GM18867 (cell line): ENCODE measurements around the gene SLC35G1.

Experiments used
- ATAC-seq: cut with Tn5 transposase; IDR thresholded peaks from one replicate; pipeline ENCODE4 v1.9.1; 2021; ENCODE audit warnings: mild to moderate bottlenecking, moderate library complexity; ENCODE audit not compliant: unreplicated experiment

SLC35G1 gene, protein sequence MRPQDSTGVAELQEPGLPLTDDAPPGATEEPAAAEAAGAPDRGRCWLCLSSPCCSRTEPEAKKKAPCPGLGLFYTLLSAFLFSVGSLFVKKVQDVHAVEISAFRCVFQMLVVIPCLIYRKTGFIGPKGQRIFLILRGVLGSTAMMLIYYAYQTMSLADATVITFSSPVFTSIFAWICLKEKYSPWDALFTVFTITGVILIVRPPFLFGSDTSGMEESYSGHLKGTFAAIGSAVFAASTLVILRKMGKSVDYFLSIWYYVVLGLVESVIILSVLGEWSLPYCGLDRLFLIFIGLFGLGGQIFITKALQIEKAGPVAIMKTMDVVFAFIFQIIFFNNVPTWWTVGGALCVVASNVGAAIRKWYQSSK

DNA sequence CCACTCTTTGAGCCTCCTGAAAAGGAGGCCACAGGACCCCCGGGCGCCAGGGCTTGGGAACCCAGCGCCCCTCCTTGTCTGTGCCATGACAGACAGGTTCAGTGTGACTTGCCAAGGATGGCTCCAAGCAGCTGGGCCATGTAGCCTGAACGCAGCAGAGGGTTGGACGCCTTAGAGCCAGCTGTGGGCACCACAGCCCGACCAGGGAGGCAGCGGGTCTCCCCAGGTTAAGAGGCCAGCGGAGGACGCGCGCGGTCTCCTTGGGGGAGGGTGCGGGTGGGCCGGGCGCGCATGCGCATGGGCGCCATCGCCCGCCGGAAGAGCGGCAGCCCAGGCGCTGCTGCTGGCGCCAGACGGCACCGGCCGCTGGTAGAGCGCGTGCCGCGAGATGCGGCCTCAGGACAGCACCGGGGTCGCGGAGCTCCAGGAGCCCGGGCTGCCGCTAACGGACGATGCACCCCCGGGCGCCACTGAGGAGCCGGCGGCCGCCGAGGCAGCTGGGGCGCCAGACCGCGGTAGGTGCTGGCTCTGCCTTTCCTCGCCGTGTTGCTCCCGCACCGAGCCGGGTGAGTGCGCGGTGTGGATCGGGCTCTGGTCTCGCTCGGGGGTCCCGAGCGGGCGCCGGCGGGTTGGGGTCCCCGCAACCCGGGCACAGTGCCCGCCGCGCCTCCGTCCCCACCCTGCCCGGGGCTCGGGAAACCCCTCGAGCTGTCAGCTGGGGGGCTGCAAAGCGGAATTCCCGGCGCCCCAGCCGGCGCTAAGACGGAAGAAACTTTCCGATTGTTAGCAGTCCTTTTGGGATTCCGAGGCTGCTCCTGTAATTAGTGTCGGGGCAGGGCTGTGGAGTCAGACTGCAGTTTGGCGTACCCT lies at the start of gene SLC35G1:
SLC35G1 (plus strand) TSS at position 333 of the 870 bp plus-strand sequence; CDS start at position 389, 56 bp downstream.
- ATAC-seq = peak; percentile 94

DNA sequence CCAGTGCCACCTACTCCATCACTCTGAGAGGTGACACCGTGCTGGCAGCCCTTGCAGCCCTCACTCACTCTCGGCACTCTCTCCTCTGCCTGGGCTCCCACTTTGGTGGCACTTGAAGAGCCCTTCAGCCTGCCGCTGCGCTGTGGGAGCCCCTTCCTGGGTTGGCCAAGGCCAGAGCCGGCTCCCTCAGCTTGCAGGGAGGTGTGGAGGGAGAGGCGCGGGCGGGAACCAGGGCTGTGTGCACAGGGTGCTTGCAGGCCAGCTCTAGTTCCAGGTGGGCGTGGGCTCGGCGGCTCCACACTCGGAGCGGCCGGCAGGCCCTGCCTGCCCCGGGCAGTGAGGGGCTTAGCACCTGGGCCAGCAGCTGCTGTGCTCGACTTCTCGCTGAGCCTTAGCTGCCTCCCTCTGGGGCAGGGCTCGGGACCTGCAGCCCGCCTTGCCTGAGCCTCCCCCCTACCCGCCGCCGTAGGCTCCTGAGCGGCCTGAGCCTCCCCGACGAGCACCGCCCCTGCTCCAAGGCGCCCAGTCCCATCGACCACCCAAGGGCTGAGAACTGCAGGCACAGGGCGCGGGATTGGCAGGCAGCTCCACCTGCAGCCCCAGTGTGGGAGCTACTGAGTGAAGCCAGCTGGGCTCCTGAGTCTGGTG lies 48.7 kb upstream of the SLC35G1 start:
- ATAC-seq = no peak

DNA sequence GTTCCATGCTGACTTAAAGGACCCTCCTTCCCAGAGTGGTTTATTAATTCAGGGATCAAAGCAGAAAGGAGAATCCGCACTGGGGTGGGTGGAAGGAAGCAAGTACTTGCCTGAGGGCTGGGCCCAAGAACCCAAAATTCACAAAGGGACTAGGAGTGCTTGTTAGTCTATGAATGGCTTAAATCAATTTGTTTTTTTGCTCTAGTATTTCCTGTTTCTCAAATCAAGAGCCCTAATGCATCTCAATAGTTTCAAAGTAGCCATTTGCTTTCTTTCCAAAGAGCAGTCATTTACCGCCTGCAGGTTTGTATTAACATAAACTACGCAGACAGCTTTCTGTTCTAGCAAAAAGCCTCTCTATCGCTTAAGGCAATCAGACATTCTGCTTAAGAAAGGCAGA lies 44.2 kb upstream of the SLC35G1 start:
- ATAC-seq = no peak

DNA sequence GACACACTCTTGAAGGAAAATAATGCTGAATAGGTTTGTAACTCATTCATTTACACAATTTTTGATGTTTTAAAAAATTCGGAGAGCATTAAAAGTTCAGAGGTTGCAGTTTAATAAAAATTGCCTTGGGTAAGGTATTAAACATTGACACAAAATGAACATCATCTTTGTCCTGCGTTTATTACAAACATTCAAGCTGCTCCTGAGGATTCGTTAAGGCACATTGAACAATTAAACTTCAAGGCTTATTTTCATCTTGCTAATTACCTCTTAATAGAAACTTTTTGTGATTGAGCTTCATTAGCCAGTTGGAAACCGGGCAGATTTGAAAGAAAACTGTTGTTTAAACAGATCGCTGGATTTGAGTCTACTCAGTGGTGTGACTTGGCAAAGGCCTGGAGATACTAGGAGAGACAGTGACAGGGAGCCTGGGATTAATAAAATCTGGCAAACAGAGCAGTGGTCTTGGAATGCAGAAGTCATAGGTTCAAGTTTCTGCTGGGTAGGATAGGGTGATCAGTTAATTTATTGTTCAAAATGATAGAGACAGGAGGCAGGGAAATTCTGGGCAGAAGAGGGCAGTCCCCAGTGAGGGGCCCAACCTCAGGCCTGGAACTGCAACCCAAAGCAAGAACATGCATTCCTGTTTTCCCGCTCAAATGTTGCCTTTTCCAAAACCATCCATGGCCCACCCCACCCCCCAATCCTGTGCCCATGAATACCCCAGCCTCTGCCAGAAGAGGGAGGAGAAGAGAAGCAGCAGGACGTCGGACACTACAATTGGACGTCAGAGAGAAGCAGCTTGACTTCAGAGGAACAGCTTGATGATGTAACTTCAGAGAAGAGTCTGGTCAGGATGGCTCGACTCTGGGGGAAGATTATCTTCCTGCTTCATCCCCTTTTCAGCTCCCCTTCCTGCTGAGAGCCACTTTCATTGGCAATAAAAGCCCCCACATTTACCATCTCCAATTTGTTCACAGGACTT lies 43.5 kb upstream of the SLC35G1 start:
- peak; percentile 6 for ATAC-seq

DNA sequence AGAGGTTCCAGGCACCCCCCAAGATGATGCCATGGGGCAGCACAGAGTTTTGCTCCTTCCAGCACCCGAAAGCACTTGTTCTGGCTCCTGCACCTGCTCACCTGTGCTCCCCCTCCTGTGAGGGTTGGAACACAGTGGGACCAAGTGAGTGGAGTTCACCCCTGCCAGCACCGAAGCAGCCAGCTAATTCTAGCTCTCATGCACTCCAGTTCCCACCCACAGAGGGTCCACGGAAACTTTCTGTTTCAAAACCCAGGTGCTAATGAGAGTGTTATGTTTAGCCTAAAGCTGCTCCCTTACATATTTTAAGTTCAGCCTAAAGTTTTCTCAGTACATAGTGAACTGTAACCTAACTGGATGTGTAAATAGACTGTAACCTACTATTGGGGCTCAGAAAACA lies 42.6 kb upstream of the SLC35G1 start:
- ATAC-seq = peak; percentile 62

DNA sequence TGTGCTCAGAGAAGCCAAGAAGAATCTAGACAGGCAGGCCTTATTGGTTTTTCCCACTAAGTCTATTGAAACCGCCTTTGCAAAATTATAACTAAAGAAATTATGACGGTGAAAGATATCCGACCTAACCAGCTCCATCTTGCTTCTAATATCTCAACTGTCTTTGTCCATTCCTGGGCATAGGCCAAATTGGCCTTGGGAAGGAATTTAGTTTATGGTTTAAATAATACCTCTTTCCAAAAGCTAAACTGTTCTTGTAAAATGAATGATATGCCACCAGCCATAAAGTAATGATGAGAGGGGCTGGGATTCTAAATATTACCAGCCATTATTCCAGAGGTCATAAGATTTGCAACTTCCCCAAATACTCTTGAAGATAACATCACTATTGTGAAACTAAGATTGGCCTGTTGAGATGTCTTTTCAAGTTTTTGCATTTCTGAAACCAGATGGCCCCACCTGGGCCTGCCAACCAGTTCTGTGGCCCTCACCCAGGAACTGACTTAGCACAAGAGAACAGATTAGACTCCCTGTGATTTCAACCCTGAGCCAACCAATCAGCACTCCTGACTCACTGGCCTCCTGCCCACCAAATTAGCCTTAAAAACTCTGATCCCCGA lies 41.2 kb upstream of the SLC35G1 start:
- peak; percentile 65 for ATAC-seq

DNA sequence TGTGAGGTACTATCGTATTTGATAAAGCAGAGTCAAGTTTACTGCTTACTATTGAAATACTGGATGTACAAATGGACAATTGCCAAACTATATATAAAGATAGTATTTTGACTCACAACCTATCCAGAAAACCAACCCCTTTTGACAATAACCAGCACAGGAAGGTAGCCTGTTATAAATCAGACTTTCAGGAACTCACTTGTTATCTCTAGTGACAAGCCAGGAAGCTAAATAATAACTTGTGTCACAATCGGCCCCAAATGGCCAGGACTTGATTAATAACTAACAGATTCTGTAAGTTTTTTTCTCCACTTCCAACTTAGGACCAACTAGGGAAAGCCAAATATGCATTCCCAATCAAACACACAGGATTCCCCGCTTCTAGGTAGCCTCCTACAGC lies 38.8 kb upstream of the SLC35G1 start:
- ATAC-seq = no peak

DNA sequence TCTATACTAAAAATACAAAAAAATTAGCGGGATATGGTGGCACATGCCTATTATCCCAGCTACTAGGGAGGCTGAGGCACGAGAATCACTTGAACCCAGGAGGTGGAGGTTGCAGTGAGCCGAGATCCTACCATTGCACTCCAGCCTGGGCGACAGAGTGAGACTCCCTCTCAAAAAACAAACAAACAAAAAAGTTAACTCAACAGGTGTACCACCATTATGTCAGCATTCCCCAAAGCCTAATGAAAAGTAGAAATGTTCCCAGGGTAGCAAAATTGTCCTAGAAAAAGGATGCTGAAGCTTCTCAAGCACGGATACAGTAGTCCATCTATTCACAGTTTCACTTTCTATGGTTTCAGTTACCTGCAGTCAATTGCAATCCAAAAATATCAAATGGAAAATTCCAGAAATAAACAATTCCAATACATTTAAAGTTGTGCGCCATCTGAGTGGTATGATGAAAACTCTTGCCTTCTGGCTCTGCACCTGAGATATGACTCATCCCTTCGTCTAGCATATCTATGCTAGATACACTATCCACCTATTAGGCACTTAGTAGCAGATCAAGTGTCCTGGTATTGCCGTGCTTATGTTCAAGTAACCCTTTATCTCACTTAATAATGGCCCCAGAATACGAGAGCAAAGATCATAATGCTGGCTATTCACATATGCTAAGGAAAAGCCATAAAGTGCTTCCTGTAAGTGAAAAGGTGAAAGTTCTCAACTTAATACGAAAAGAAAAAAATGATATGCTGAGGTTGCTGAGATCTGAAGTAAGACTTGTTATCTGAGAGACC lies 37.2 kb upstream of the SLC35G1 start:
- no peak for ATAC-seq

DNA sequence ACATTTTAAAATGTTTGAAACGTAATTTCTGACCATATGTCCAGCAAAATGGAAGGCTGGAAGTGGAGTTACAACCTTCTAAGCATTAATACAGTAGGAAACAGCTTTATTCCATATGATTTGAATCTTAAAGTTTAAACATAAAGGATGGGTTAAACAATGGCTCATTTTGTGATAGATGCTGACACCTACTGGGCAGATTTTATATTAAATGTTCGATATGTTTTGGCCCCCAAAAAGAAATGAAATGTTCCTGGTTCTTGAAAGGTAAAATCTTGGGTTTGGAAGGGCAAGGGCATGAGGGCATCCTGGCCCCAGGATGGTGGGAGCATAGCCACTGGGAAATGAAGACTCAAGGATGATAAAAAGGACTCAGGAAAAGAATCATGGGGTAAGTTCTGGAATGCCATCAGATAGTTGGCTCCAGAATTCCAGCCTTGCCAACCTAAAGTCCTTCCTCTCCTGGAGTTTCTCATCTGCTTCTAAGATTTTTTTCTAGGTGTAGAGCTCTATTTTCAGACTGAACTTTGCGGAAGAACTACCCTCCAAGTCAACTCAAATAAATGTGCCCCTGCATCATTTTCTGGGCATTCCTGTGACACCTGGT lies 34.6 kb upstream of the SLC35G1 start:
- ATAC-seq = no peak

DNA sequence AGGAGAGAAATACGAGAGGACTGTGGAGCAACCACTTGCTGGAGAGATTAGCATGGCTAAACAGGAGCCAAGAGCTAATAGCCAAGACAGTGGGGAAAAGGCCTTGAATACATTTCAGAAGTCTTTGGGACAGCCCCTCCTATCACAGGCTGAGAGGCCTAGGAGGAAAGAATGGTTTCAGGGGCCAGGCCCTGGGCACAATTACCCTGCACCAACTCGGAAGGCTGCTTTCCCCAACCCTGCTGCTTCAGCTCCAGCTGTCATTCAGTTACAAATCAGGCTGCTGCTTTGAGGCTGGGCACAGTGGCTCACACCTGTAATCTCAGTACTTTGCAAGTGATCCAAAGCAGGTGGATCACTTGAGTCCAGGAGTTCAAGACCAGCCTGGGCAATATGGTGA lies 32.0 kb upstream of the SLC35G1 start:
- no peak for ATAC-seq

DNA sequence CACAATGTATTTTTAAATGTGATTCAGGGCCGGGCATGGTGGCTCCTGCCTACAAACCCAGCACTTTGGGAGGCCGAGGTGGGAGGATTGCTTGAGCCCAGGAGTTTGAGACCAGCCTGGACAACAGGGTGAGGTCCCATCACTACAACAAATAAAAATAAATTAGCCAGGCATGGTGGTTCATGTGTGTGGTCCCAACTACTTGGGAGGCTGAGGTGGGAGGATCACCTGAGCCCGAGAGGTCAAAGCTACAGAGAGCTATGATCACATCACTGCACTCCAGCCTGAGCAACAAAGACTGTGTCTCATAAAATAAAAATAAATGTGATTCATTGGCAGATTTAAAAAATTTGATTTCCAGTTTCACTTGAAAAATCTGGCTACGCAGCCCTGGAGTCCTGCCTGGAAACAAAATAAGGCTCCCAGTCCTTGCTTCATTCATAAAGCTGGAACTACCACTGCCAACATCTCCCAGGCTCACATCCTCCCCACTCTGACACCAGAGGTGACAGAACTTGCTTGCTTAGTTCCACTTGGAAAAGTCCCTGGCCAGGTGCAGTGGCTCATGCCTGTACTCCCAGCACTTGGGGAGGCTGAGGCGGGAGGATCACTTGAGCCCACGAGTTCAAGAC lies 27.9 kb upstream of the SLC35G1 start:
- ATAC-seq = no peak

DNA sequence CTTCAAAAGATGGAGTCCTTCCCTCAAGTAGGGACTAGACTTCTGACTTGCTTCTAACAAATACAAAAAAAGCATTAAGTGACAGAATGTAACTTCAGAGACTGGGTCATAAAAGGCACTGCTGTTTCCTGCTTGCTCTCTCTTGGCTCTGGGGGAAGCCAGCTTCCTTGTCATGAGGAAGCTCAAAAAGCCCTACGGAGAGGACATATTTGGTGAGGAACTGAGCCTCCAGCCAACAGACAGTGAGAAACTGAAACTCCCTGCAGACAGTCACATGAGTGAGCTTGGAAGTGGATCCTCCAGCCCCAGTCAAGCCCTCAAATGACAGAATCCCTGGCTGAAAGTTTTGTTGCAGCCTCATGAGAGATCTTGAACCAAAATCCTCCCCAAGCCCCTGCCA lies 26.3 kb upstream of the SLC35G1 start:
- ATAC-seq = no peak

DNA sequence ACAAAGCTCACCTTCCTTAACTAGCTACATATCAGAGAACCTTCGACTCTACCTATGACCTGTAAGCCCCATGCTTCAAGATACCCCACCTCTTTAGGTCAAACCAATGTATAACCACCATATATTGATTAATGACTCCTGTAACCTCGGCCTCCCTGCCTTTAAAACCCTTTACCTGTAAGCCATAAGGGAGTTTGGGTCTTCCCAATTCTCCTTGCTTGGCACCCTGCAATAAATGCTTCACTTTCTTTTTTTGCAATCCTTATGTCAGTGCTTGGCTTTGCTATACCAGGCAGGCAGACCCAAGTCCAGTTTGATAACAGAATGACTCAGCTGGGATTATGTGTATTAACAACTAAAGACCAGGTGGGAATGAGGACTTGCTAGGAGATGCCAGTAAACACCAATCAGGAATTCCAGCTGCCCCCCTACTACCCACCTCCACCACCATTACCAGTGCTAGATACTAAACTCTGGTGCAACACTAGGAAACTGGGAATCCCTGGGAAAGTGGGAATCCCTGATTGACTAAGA lies 22.0 kb upstream of the SLC35G1 start:
- no peak for ATAC-seq

DNA sequence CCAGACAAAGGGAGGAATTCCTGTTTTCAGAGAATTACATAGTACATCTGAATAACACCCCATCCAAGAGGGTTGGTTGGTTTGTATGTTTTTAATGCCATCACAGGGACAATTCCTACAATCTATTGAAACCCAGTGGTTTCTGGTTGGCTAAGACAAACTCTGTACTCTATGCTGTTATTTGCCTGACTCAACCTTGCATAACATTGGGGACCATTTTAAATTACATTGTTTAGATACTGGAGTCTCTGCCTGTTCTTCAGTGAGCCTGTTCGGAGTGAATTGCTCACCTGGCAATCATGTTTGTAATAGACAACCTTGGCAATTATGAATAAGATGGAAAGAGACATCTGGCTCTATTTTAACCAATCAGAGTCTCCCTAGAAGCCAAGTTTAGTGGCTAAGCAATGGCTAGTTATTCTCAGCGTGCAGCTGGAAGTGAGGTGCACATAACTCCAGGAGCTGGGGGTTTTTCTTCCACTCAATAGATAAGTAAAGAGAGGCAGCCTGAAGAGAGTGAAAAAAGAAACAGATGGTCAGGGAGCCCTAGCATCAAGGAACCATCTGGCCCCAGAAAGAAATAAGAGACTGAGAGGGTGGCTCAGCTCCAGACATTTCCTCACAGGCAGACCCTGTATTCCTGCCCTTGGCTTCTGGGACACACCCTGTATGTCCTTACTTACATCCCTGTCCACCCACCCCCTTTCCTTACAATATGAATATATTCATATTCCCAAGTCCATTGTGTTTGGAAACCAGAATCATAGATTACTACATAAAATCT lies 21.2 kb upstream of the SLC35G1 start:
- no peak for ATAC-seq

DNA sequence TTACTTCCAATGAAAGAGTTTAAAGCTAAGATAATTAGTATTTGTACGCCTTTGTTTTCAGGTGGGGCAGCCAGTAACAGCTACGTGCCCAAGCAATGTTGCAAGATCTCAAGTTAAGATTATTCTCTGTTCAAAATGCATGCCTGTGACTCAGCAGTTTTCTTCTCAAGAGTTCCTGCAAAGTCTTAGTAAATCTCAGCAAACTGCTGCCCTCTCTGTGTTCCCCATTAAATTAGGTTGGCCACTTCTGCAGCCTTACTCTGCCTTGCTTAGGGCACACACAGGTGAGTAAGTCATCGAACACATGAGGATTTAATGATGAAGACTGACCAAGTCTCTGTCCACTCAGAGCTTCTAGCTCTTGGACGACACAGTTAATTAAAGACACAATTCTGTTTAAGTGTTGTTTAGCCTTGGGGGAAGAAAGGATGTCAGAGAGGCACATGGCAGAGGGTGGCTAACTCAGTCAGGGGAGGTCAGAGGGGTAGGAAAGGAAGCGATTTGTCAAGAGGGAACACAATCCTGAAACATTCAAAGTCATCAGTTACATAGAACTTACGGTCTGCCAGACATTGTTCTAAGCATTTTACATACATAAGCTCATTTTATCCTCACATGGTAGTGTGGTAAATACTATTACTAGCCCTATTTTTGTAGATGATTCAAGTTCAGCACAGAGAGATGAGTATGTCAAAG lies 20.2 kb upstream of the SLC35G1 start:
- no peak for ATAC-seq

DNA sequence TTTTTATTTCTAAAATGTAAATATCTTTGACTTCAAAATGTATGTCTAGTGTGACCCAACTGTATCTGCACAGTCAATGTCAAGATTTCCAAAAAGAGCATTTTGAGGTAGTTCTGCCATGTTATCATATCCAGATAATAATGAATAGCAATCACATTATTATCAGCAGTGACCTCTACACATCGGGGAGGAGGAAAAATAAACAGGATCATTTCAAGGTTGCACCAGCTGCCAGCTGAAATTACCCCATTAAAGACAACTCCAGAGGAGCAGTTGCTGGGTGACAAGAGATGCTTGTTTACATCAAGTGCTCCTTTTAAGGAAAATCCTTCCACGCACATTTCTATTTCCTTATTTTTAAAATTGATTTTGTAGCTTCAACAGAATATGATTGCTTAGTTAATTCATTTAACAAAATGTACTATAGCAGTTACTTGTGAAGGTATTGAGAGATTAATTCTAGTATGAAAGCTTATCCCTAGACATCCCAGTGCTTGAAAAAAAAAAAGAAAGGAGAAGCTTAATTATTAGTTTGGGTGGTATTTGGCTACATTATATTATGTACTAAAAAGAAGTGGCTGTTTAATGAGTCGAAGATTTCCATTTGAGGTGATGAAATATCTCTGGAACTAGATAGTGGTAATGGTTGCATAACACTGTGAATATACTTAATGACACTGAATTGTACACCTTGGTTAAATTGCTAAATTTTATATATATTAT lies 19.3 kb upstream of the SLC35G1 start:
- no peak for ATAC-seq
